Astrocyte (in vitro differentiated cells and primary cell): ENCODE results near the gene ADCYAP1R1.

Experiments
- EZH2 ChIP-seq: IDR thresholded peaks from 2 replicates; pipeline ENCODE4 v1.6.1; 2012; ENCODE audit warnings: mild to moderate bottlenecking, low read length, inconsistent platforms; ENCODE audit not compliant: insufficient read depth
- TF ChIP-seq, protein P1 (sequence below): IDR thresholded peaks from 2 replicates; pipeline ENCODE4 v1.5.1; 2011; ENCODE audit warnings: low read depth, mild to moderate bottlenecking, inconsistent platforms, low read length, moderate library complexity; ENCODE audit not compliant: insufficient read depth

DNA sequence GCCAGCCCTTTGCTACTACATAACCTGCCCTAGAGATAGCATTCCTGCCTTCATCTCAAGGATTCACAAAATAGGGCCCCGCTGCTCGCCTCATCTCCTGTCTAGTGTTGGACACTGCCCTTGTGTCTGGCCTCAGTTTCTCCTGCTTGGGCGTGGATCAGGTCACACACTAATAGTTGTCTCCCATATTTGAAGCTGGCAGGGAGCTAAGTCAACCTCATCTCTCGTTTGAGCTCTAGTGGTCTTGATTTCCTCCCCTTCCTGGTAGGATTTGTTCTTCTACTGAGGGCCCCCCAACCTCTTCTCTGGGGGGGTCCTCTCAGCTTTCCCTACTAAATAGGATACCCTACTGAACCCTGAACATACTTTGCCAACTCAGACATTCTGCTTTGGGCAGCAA is 42.2 kb downstream of the ADCYAP1R1 start:
- no peak for TF ChIP-seq EZH2
- TF ChIP-seq, protein P1, sequence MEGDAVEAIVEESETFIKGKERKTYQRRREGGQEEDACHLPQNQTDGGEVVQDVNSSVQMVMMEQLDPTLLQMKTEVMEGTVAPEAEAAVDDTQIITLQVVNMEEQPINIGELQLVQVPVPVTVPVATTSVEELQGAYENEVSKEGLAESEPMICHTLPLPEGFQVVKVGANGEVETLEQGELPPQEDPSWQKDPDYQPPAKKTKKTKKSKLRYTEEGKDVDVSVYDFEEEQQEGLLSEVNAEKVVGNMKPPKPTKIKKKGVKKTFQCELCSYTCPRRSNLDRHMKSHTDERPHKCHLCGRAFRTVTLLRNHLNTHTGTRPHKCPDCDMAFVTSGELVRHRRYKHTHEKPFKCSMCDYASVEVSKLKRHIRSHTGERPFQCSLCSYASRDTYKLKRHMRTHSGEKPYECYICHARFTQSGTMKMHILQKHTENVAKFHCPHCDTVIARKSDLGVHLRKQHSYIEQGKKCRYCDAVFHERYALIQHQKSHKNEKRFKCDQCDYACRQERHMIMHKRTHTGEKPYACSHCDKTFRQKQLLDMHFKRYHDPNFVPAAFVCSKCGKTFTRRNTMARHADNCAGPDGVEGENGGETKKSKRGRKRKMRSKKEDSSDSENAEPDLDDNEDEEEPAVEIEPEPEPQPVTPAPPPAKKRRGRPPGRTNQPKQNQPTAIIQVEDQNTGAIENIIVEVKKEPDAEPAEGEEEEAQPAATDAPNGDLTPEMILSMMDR = no peak
